Heart left ventricle (tissue), 13 donors: ENCODE measurements around the gene ADCY9.

Source experiments
- CTCF ChIP-seq, 12 donors: fragments of 200-600 bp; sonication (generic) in 4 of 12; IDR thresholded peaks; one replicate each; pipeline versions ENCODE4 v1.5.0 to v1.8.0; 2018 to 2022; ENCODE audit warnings: antibody characterized with exemption in 12 of 12, mild to moderate bottlenecking in 5 of 12
- POLR2A ChIP-seq, 2 donors: fragments of 450-650 bp; IDR thresholded peaks; one replicate each; pipeline ENCODE4 v1.6.1; 2017; ENCODE audit warnings: antibody characterized with exemption in 2 of 2, mild to moderate bottlenecking in 2 of 2, moderate library complexity in 2 of 2
- donor health status: ischemic (EF 13 %, LVEDD 7.1; RV severe dilation, severe dysfunction).
- donor health status: DM: no; HTN: yes; CAD: no.
- donor health status: DM: no; HTN: no; CAD: no.
- donor health status: ischemic (EF 25% LVEDD 6.9; RV normal size, moderate dysfunction).
- donor health status: ischemic (EF 25% LVEDD 5.7; RV mildly dilated, moderate dysfunction).
- donor health status: ischemic (EF 35%, LVEDD 5.7; RV mildly dilated, moderate dysfunction).
- donor health status: nonischemic (EF 11% LVEDD 7.7; RV severe dilation, severe dysfunction).
- donor health status: DM: yes; HTN: yes; CAD: no.
- donor health status: PGD.
- donor health status: ischemic (EF 29% LVEDD 5.4; RV normal size, mild dysfunction).
- donor health status: nonischemic (EF 23%, LVEDD 6.1; RV moderate dilation, normal function).

GRCh38 chr16:3965781-3966582, 150.3 kb downstream of the ADCY9 start:
- TF ChIP-seq CTCF (IDR thresholded peaks at IDR 0.05): no peak
- TF ChIP-seq POLR2A (IDR thresholded peaks at IDR 0.05): no peak
